HEK293 (cell line): ENCODE measurements around the gene C5orf46.

Experiments used
- CTCF ChIP-seq: fragments of 450-650 bp; formaldehyde crosslinking; IDR thresholded peaks from 2 replicates; pipeline ENCODE4 v1.5.1; 2016; ENCODE audit warnings: missing biosample characterization, missing genetic modification characterization
- PRDM1 ChIP-seq: fragments of 450-650 bp; formaldehyde crosslinking; IDR thresholded peaks from 2 replicates; pipeline ENCODE4; 2016; ENCODE audit warnings: missing biosample characterization, missing genetic modification characterization
- PRDM10 ChIP-seq: fragments of 450-650 bp; formaldehyde crosslinking; IDR thresholded peaks from 2 replicates; pipeline ENCODE4 v1.5.1; 2016; ENCODE audit warnings: missing biosample characterization, missing genetic modification characterization
- REST ChIP-seq: fragments of 450-650 bp; formaldehyde crosslinking; IDR thresholded peaks from 2 replicates; pipeline ENCODE4 v1.5.1; 2016; ENCODE audit warnings: missing biosample characterization, missing genetic modification characterization
- TSHZ1 ChIP-seq: fragments of 450-650 bp; formaldehyde crosslinking; IDR thresholded peaks from 2 replicates; pipeline ENCODE4 v1.5.1; 2016; ENCODE audit warnings: missing biosample characterization, missing genetic modification characterization, borderline replicate concordance
- ZBTB11 ChIP-seq: fragments of 450-650 bp; formaldehyde crosslinking; conservative IDR thresholded peaks from 2 replicates; pipeline ENCODE4 v1.5.1; 2016; ENCODE audit warnings: low read depth, missing biosample characterization, missing genetic modification characterization
- ZBTB20 ChIP-seq: fragments of 450-650 bp; formaldehyde crosslinking; IDR thresholded peaks from 2 replicates; pipeline ENCODE4 v1.5.1; 2016; ENCODE audit warnings: missing biosample characterization, missing genetic modification characterization
- ZNF121 ChIP-seq: fragments of 450-650 bp; formaldehyde crosslinking; IDR thresholded peaks from 2 replicates; pipeline ENCODE4 v1.5.1; 2016; ENCODE audit warnings: missing biosample characterization, missing genetic modification characterization
- ZNF423 ChIP-seq: fragments of 450-650 bp; formaldehyde crosslinking; IDR thresholded peaks from 2 replicates; pipeline ENCODE4 v1.5.1; 2016; ENCODE audit warnings: missing biosample characterization, missing genetic modification characterization
- ZNF488 ChIP-seq: fragments of 450-650 bp; formaldehyde crosslinking; IDR thresholded peaks from 2 replicates; pipeline ENCODE4 v1.5.1; 2016; ENCODE audit warnings: missing biosample characterization, missing genetic modification characterization
- ZNF514 ChIP-seq: fragments of 450-650 bp; formaldehyde crosslinking; IDR thresholded peaks from 2 replicates; pipeline ENCODE4 v1.5.1; 2016; ENCODE audit warnings: missing biosample characterization, missing genetic modification characterization
- ZNF585B ChIP-seq: fragments of 450-650 bp; formaldehyde crosslinking; IDR thresholded peaks from 2 replicates; pipeline ENCODE4 v1.5.1; 2016; ENCODE audit warnings: missing biosample characterization, missing genetic modification characterization
- ZNF600 ChIP-seq: fragments of 450-650 bp; formaldehyde crosslinking; IDR thresholded peaks from 2 replicates; pipeline ENCODE4 v1.5.1; 2016; ENCODE audit warnings: missing biosample characterization, missing genetic modification characterization
- ZNF843 ChIP-seq: fragments of 450-650 bp; formaldehyde crosslinking; IDR thresholded peaks from 2 replicates; pipeline ENCODE4 v1.5.1; 2016; ENCODE audit warnings: missing biosample characterization, missing genetic modification characterization

- TF ChIP-seq ZNF121 (tag by site-specific recombination) (no peak), ZNF843 (no peak), ZNF600 (tag by site-specific recombination) (no peak), CTCF (no peak), PRDM10 (tag by site-specific recombination) (no peak), ZNF423 (tag by site-specific recombination) (no peak), ZBTB20 (tag by site-specific recombination) (no peak), ZNF488 (tag by site-specific recombination) (no peak), ZNF514 (tag by site-specific recombination) (no peak), PRDM1 (tag by site-specific recombination) (no peak), REST (tag by site-specific recombination) (no peak), TSHZ1 (tag by site-specific recombination) (no peak), ZNF585B (no peak), ZBTB11 (tag by site-specific recombination) (no peak)
Measured at GRCh38 chr5:147920420-147921030, 14.2 kb upstream of the C5orf46 start.
